ENCODE results near the gene ACTL6B. TPM values are rescaled to one million over a fixed set of nuclear protein-coding genes. Genes with fewer than 3 reads are reported as not detected.

The ACTL6B gene
- total RNA-seq, 1 donor from 2014 or later: not detected

- intact Hi-C loops (cut with DNase I): loop anchor here (2.0 kb wide), 1 partner anchor 73 kb away; no protein-coding TSS in a partner anchor
- DNase-seq (ENCODE audit: low spot score): no peak
- ATAC-seq: no peak
Observed at GRCh38 chr7:100609958-100610357, 46.3 kb downstream of the ACTL6B start.

DNA sequence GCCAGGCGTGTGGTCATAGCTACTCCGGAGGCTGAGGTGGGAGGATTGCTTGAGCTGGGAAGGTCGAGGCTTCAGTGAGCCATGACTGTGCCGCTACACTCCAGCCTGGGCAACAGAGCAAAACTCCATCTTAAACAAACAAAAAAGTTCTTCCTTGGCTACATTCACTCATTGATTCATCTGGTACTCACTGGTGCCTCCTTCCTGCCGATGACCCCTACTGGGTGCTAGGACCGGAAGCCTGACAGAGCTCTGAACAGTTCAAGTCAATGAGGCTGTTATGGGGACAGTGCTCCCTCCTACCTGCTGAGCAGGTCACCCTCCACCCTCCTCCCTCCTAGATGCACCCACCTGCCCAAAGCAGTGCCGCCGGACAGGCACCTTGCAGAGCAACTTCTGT lies 49.1 kb downstream of the ACTL6B start:
- ATAC-seq (no peak), DNase-seq (ENCODE audit: low spot score) (no peak)
- intact Hi-C loops (cut with DNase I): no loop called here

- DNase-seq (ENCODE audit: low spot score) (no peak), ATAC-seq (no peak)
- intact Hi-C loops (cut with DNase I): no loop called here
Observed at GRCh38 chr7:100606313-100606712, 49.9 kb downstream of the ACTL6B start.

DNA sequence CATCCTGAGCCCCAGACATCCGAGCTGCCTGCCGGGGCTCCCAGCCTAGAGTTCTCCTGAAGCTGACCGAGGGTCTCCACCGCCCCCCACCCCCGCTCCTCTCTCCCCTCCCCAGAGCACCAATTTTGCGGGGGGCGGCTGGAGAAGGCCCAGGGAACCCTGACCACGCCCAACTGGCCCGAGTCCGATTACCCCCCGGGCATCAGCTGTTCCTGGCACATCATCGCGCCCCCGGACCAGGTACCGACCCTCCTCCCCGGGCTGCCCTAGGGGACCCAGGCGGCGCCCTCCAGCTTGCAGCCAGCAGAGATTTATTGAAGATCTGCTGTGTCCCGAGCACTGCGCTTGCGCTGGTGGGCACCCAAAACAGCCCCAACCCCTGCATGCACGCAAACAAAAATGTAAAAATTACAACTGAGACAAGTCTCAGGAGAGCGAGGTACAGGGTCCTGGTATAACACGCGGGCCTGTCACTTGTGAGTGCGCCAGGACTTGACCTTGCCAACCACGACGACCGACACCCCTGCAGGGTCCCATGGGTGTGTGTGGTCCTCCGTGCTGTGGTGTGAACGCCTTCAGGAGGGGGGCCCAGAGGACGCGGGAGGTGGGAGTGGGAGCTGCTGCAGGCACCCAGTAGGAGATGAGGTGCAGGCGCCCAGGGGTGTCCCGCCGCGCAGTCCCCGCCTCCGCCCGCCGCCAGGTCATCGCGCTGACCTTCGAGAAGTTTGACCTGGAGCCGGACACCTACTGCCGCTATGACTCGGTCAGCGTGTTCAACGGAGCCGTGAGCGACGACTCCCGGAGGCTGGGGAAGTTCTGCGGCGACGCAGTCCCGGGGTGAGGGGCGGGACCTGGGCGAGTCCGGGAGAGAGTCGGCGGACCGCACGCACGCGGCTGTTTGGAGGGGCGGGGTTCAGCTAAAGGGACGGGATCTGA lies 51.0 kb downstream of the ACTL6B start:
- DNase-seq (ENCODE audit: low spot score): no peak
- no peak for ATAC-seq
- intact Hi-C loops (cut with DNase I): no loop called here

DNA sequence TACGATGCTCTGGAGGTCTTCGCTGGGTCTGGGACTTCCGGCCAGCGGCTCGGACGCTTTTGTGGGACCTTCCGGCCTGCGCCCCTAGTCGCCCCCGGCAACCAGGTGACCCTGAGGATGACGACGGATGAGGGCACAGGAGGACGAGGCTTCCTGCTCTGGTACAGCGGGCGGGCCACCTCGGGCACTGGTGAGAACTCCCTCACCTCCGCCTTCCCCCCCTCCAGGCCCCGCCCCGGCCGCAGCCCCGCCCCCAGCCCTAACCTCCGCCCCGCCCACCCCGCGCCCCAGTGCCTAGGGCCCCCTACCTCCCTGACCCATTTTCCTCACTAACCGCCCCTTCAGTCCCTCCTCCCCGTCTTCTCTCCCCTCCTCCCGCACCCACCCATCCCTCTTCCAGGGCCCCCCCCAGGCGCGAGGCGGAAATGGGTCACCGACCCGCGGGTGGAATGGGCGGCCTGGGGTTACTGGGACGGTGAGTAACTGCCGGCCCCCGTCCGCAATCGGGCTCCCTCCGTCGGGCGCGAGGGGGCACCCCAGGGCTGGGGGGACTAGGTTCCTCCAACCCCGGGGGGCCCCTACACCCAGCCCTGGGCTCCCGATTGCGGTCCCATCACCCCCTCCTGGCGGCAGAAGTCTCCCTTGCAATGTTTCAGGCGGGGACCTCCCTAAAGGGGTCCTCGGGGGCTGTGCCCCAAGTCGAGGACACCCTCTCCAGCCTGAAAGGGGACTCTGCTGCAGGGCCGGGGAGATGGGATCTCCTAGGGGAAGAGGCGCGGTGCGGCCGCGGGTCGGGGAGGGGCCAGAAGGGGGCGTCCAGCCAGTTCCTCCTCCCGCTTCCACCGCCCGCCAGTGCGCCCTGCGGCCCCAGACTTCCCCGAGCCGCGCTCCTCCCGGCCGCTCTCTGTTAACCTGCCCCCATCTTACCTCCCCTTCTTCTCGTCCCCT lies 51.9 kb downstream of the ACTL6B start:
- intact Hi-C loops (cut with DNase I): no loop called here
- DNase-seq (ENCODE audit: low spot score): peak; percentile 89
- peak; percentile 61 for ATAC-seq

DNA sequence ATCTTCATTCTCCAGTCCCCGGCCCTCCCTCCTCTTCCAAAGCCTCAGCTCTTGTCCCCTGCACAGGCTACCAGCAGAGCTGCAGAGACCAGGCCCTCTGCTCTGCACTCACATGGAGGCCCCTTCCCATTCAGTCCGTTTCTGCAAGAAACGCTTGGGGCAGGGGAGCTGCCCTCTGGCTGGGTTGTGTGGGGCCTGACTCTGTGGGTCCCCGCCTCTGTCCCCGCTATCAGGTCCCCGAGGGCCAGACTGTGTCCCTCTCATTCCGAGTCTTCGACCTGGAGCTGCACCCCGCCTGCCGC lies 52.6 kb downstream of the ACTL6B start:
- DNase-seq (ENCODE audit: low spot score): no peak
- peak; percentile 1 for ATAC-seq
- intact Hi-C loops (cut with DNase I): no loop called here

DNA sequence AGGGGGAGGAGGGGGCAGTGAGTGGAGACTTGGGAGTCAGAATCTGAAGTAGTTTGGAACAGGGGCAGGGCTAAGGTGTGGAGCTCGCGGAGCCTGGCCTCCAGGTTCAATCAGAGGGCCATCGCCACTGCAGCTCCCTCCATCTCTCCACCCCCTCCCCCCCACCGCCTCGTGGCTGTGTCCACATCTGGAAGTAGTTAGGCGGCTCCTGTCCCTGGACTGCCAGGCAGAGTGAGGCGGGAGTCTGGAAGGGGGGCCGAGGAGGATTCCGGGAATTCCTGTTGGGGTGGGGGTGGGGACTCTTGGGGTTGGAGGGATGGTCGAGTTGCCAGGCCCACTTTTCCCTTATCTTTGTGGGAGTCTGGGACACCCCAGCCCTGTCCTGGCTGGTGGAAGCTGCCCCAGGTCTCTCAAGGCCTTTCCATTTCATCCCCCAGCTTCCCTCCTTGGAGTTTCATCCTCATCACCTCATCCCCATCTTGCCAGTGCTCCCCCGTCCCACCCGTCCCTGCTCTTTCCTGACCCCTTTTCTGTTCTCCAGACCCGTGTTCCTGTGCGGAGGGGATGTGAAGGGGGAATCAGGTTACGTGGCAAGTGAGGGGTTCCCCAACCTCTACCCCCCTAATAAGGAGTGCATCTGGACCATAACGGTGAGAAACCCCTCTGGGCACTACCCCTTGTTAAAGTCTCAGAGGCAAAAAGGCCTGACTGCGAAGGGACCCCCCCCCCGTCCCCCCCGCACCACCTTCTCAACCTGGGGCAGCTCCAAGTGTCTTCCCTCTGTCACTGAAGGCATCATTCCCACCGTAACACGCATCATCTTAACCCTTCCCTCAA lies 53.1 kb downstream of the ACTL6B start:
- ATAC-seq (peak; percentile 88), DNase-seq (ENCODE audit: low spot score) (peak; percentile 91)
- intact Hi-C loops (cut with DNase I): no loop called here

DNA sequence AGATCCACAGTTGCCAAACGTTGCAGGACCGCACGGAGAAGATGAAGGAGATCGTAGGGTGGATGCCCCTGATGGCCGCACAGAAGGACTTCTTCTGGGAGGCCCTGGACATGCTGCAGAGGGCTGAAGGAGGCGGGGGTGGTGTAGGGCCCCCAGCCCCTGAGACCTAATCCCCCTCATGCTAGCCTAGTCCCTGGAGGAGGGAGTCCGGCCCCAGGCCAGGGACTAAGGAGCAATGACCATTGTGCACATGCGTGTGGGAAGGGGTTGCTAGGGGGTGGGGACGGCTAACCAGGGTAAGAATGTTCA lies 55.6 kb downstream of the ACTL6B start:
- intact Hi-C loops (cut with DNase I): no loop called here
- no peak for ATAC-seq
- DNase-seq (ENCODE audit: low spot score): no peak

- intact Hi-C loops (cut with DNase I): no loop called here
- no peak for DNase-seq (ENCODE audit: low spot score)
- ATAC-seq: no peak
Observed at GRCh38 chr7:100599911-100600729, 56.1 kb downstream of the ACTL6B start.

GRCh38 chr7:100598425-100598824 lies 57.8 kb downstream of the ACTL6B start:
- intact Hi-C loops (cut with DNase I): no loop called here
- DNase-seq (ENCODE audit: low spot score) (no peak), ATAC-seq (no peak)

- no peak for ATAC-seq
- intact Hi-C loops (cut with DNase I): no loop called here
Observed at GRCh38 chr7:100595188-100595587, 61.1 kb downstream of the ACTL6B start.

More at GRCh38 chr7:100595188-100595587, 61.1 kb downstream of the ACTL6B start:
- no peak for DNase-seq (ENCODE audit: low spot score)

Other genes starting within 250 kb of the ACTL6B start
- 8.0 TPM for gene ZCWPW1, start 227.7 kb downstream of the ACTL6B start, total RNA-seq
- 37.0 TPM for gene MEPCE, start 226.6 kb downstream of the ACTL6B start, total RNA-seq
- gene PPP1R35, start 220.0 kb downstream of the ACTL6B start, total RNA-seq: 25.3 TPM
- gene SPACDR, start 192.2 kb downstream of the ACTL6B start, total RNA-seq: 3.6 TPM
- 148 TPM for gene TSC22D4, start 177.2 kb downstream of the ACTL6B start, total RNA-seq
- 9.1 TPM for gene NYAP1, start 172.5 kb downstream of the ACTL6B start, total RNA-seq
- gene AGFG2, start 117.2 kb downstream of the ACTL6B start, total RNA-seq: 30.6 TPM
- 13.6 TPM for gene SAP25, start 82.5 kb downstream of the ACTL6B start, total RNA-seq
- 75.7 TPM for gene LRCH4, start 70.3 kb downstream of the ACTL6B start, total RNA-seq
- 1.2 TPM for gene FBXO24, start 70.1 kb downstream of the ACTL6B start, total RNA-seq
- gene PCOLCE, start 54.1 kb downstream of the ACTL6B start, total RNA-seq: 138 TPM
- gene MOSPD3, start 43.9 kb downstream of the ACTL6B start, total RNA-seq: 23.0 TPM
- gene TFR2, start 14.9 kb downstream of the ACTL6B start, total RNA-seq: 1.2 TPM
- 179 TPM for gene GNB2, start 17.3 kb upstream of the ACTL6B start, total RNA-seq
- 58.8 TPM for gene GIGYF1, start 37.8 kb upstream of the ACTL6B start, total RNA-seq
- gene POP7, start 49.7 kb upstream of the ACTL6B start, total RNA-seq: 16.6 TPM
- not detected for gene EPO, start 64.0 kb upstream of the ACTL6B start, total RNA-seq
- gene ZAN, start 77.1 kb upstream of the ACTL6B start, total RNA-seq: not detected
- 49.5 TPM for gene EPHB4, start 171.1 kb upstream of the ACTL6B start, total RNA-seq
- 28.7 TPM for gene SLC12A9, start 196.3 kb upstream of the ACTL6B start, total RNA-seq
- gene TRIP6, start 210.9 kb upstream of the ACTL6B start, total RNA-seq: 62.6 TPM
- gene SRRT, start 218.7 kb upstream of the ACTL6B start, total RNA-seq: 114 TPM
- 2.9 TPM for gene UFSP1, start 233.3 kb upstream of the ACTL6B start, total RNA-seq
- gene ACHE, start 239.4 kb upstream of the ACTL6B start, total RNA-seq: 0.94 TPM